Measurements from ENCODE around the gene BCLAF1. TPM values are rescaled to one million over a fixed set of nuclear protein-coding genes. Genes with fewer than 3 reads are reported as not detected.

BCLAF1 gene
- total RNA-seq, 1 experiment from 2014 or later, result 109 TPM

DNA sequence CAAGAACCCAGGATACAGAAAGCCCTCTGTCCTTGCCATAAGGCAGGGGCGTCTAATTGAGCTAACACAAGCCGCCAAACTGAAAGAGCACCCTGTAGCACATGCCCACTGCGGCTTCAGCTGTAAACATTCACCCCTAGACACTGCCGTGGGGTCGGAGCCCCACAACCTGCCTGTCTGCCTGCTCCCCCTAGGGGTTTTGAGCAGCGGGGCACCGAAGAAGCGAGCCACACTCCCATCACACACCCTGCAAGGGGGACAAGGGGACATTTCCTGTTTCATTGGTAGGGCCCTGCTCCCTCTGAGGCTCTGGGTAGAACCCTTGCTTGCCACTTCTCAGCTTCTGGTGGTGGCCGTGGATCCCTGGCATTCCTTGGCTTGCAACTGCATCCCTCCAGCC is 45.2 kb upstream of the BCLAF1 start:
- Histone ChIP-seq H3K79me2 (ENCODE audit: low read depth) (no peaks in the 10 kb centered on the region), H3K27me3 (ENCODE audit: insufficient read depth, low read depth) (no peaks in the 10 kb centered on the region), H3F3A (ENCODE audit: insufficient read depth, low read depth) (peaks cover 5% of the 10 kb centered on the region; the same call in 1 of the 2 replicates), H3K4me2 (no peak overlapping the region), H3K9me2 (ENCODE audit: insufficient read depth) (no peaks in the 10 kb centered on the region), H3K4me1 (replicated peaks; ENCODE audit: insufficient read depth) (peaks cover 11% of the 10 kb centered on the region), H4K20me1 (ENCODE audit: insufficient read depth) (no peaks in the 10 kb centered on the region), H3K9me3 (ENCODE audit: insufficient read depth, low read depth) (no peaks in the 10 kb centered on the region), H3K27ac (no peak overlapping the region), H3K4me3 (no peak overlapping the region), H3K36me3 (ENCODE audit: low read depth) (no peaks in the 10 kb centered on the region), H2AFZ (no peak overlapping the region)
- CTCF ChIA-PET, result no interaction called here
- DNase-seq, result no peak
- POLR2A ChIA-PET (ENCODE audit: unreplicated experiment), result no interaction called here
- TF ChIP-seq, protein P1, sequence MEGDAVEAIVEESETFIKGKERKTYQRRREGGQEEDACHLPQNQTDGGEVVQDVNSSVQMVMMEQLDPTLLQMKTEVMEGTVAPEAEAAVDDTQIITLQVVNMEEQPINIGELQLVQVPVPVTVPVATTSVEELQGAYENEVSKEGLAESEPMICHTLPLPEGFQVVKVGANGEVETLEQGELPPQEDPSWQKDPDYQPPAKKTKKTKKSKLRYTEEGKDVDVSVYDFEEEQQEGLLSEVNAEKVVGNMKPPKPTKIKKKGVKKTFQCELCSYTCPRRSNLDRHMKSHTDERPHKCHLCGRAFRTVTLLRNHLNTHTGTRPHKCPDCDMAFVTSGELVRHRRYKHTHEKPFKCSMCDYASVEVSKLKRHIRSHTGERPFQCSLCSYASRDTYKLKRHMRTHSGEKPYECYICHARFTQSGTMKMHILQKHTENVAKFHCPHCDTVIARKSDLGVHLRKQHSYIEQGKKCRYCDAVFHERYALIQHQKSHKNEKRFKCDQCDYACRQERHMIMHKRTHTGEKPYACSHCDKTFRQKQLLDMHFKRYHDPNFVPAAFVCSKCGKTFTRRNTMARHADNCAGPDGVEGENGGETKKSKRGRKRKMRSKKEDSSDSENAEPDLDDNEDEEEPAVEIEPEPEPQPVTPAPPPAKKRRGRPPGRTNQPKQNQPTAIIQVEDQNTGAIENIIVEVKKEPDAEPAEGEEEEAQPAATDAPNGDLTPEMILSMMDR (conservative IDR thresholded peaks at IDR 0.05), result peak; percentile 34; the same call in 1 of the 2 replicates
- TF ChIP-seq EZH2 (IDR thresholded peaks at IDR 0.05; ENCODE audit: low read depth), result no peak
- intact Hi-C loops (cut with micrococcal nuclease; ENCODE audit: unreplicated experiment), result no loop called here
- no TSS peak for BruUV-seq (replicated peaks)

DNA sequence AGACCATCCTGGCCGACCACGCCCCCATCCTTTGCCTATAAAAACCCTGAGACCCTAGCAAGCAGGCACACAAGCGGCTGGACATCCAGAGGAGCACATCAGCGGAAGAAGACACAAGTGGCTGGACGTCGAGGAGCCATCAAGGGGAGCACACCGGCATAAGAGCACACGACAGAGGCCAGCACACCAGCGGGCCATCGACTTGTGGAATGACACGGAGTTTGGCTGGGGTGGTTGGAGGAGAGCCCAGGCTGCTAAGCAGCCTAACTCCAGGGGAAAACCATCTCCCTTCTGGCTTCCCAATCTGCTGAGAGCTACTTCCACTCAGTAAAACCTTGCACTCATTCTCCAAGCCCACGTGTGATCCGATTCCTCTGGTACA is 44.8 kb upstream of the BCLAF1 start:
- no peaks in the 10 kb centered on the region for H3K27me3 ChIP-seq (ENCODE audit: insufficient read depth, low read depth)

DNA sequence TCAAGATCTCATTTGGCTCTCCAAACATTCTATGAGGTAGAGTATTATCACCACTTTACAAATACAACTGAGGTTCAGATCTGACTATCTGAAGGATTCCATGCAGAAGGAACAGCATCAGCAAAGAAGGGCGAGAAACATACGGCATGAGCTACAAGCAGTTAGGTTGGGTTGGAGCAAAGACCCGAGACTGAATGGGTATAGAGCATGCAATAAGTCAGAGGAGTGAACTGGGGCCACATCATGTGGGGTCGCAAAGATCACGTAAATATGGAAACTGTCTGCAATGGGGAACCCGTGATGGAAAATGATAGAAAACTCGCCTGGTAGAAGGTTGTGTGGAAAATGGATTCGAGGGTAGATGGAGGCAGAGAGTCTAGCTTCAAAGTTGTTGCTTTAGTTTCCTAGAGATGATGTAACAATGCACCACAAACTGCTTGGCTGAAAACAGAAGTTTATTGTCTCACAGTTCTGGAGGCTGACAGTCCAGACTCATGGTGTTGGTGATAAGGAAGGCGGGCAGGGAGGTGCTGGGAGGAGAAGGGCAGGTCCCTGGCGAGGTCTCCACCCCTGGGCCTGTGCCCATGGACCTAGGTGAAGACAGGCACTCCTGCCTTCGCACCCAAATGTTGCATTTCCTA is 44.3 kb upstream of the BCLAF1 start:
- no peak for TF ChIP-seq EZH2 (IDR thresholded peaks at IDR 0.05; ENCODE audit: low read depth)
- TF ChIP-seq, protein P1 (conservative IDR thresholded peaks at IDR 0.05), result no peak
- H3K9me2 ChIP-seq (ENCODE audit: insufficient read depth), result no peaks in the 10 kb centered on the region
- no peaks in the 10 kb centered on the region for H3K27me3 ChIP-seq (ENCODE audit: insufficient read depth, low read depth)
- H3K36me3 ChIP-seq (ENCODE audit: low read depth), result no peaks in the 10 kb centered on the region
- H3K79me2 ChIP-seq (ENCODE audit: low read depth), result no peaks in the 10 kb centered on the region
- H3K9me3 ChIP-seq (ENCODE audit: insufficient read depth, low read depth), result no peaks in the 10 kb centered on the region
- DNase-seq, result no peak
- POLR2A ChIA-PET (ENCODE audit: unreplicated experiment), result no interaction called here
- H3K4me2 ChIP-seq, result no peak overlapping the region
- H4K20me1 ChIP-seq (ENCODE audit: insufficient read depth), result no peaks in the 10 kb centered on the region
- intact Hi-C loops (cut with micrococcal nuclease; ENCODE audit: unreplicated experiment), result no loop called here
- CTCF ChIA-PET, result no interaction called here
- H3F3A ChIP-seq (ENCODE audit: insufficient read depth, low read depth), result peaks cover 5% of the 10 kb centered on the region; the same call in 1 of the 2 replicates
- H3K4me1 ChIP-seq (replicated peaks; ENCODE audit: insufficient read depth), result peaks cover 11% of the 10 kb centered on the region
- H3K27ac ChIP-seq, result no peak overlapping the region
- H3K4me3 ChIP-seq, result no peak overlapping the region
- no peak overlapping the region for H2AFZ ChIP-seq
- BruUV-seq (replicated peaks), result no TSS peak

More for the DNA sequence above, 44.8 kb upstream of the BCLAF1 start:
- no TSS peak for BruUV-seq (replicated peaks)
- POLR2A ChIA-PET (ENCODE audit: unreplicated experiment), result no interaction called here
- Histone ChIP-seq H2AFZ (no peak overlapping the region), H4K20me1 (ENCODE audit: insufficient read depth) (no peaks in the 10 kb centered on the region), H3K4me2 (no peak overlapping the region), H3K4me3 (no peak overlapping the region), H3K27ac (no peak overlapping the region), H3K79me2 (ENCODE audit: low read depth) (no peaks in the 10 kb centered on the region), H3K9me3 (ENCODE audit: insufficient read depth, low read depth) (no peaks in the 10 kb centered on the region), H3K9me2 (ENCODE audit: insufficient read depth) (no peaks in the 10 kb centered on the region), H3K36me3 (ENCODE audit: low read depth) (no peaks in the 10 kb centered on the region), H3K4me1 (replicated peaks; ENCODE audit: insufficient read depth) (peaks cover 11% of the 10 kb centered on the region), H3F3A (ENCODE audit: insufficient read depth, low read depth) (peaks cover 5% of the 10 kb centered on the region; the same call in 1 of the 2 replicates)
- intact Hi-C loops (cut with micrococcal nuclease; ENCODE audit: unreplicated experiment), result no loop called here
- CTCF ChIA-PET, result no interaction called here
- no peak for DNase-seq
- TF ChIP-seq EZH2 (IDR thresholded peaks at IDR 0.05; ENCODE audit: low read depth), result no peak
- TF ChIP-seq, protein P1 (conservative IDR thresholded peaks at IDR 0.05), result no peak
